H9 (cell line): ENCODE data around the gene A4GNT. TPM values are rescaled to one million over a fixed set of nuclear protein-coding genes. Genes with fewer than 3 reads are reported as not detected.

Source experiments
- DNase-seq: peaks from one replicate; pipeline ENCODE4 v3.0.0-alpha.2; 2017
- H2AFZ ChIP-seq: one replicate; pipeline ENCODE4 v1.6.1; 2013; ENCODE audit warnings: mild to moderate bottlenecking, low read length, control low read depth, moderate library complexity
- H2AK5ac ChIP-seq: 2 replicates; pipeline ENCODE4 v1.6.1; 2013; ENCODE audit warnings: low read length, control low read depth, mixed read lengths; ENCODE audit not compliant: insufficient read length
- H2BK120ac ChIP-seq: one replicate; pipeline ENCODE4 v1.6.1; 2013; ENCODE audit warnings: low read depth, mild to moderate bottlenecking, low read length, control low read depth, inconsistent platforms; ENCODE audit not compliant: poor library complexity, severe bottlenecking
- H2BK12ac ChIP-seq: 2 replicates; pipeline ENCODE4 v1.6.1; 2013; ENCODE audit warnings: low read length, control low read depth, mixed read lengths, low read depth; ENCODE audit not compliant: insufficient read length
- H2BK15ac ChIP-seq: 2 replicates; pipeline ENCODE4 v1.6.1; 2013; ENCODE audit warnings: low read depth, low read length, control low read depth
- H2BK20ac ChIP-seq: one replicate; pipeline ENCODE4 v1.6.1; 2013; ENCODE audit warnings: low read depth, mild to moderate bottlenecking, low read length, control low read depth, inconsistent platforms; ENCODE audit not compliant: poor library complexity, severe bottlenecking
- H2BK5ac ChIP-seq: 2 replicates; pipeline ENCODE4 v1.6.1; 2013; ENCODE audit warnings: low read length, control low read depth, mixed read lengths; ENCODE audit not compliant: insufficient read length
- H3K14ac ChIP-seq: 2 replicates; pipeline ENCODE4 v1.6.1; 2013; ENCODE audit warnings: low read length, control low read depth; ENCODE audit not compliant: insufficient read depth
- H3K18ac ChIP-seq: 2 replicates; pipeline ENCODE4 v1.6.1; 2013; ENCODE audit warnings: low read depth, mild to moderate bottlenecking, mixed read lengths, low read length, control low read depth; ENCODE audit not compliant: insufficient read length
- H3K23ac ChIP-seq: 2 replicates; pipeline ENCODE4 v1.6.1; 2013; ENCODE audit warnings: low read length, control low read depth, mixed read lengths, low read depth; ENCODE audit not compliant: insufficient read length
- H3K23me2 ChIP-seq: 2 replicates; pipeline ENCODE4 v1.6.1; 2013; ENCODE audit warnings: low read depth, mild to moderate bottlenecking, mixed read lengths, low read length, control low read depth; ENCODE audit not compliant: insufficient read length, poor library complexity, severe bottlenecking
- H3K27ac ChIP-seq: 2 replicates; pipeline ENCODE4 v1.5.1; 2013; ENCODE audit warnings: low read length, control low read depth, mixed read lengths, low read depth; ENCODE audit not compliant: insufficient read length
- H3K27me3 ChIP-seq: 2 replicates; pipeline ENCODE4 v1.6.1; 2013; ENCODE audit warnings: low read length, control low read depth, inconsistent platforms; ENCODE audit not compliant: insufficient read depth
- H3K4ac ChIP-seq: 2 replicates; pipeline ENCODE4 v1.6.1; 2013; ENCODE audit warnings: low read depth, mild to moderate bottlenecking, control low read depth, inconsistent platforms, low read length, moderate library complexity
- H3K4me1 ChIP-seq: 2 replicates; pipeline ENCODE4 v1.6.1; 2013; ENCODE audit warnings: low read length, control low read depth, inconsistent platforms; ENCODE audit not compliant: insufficient read depth
- H3K4me2 ChIP-seq: 2 replicates; pipeline ENCODE4 v1.6.1; 2013; ENCODE audit warnings: low read length, control low read depth, mixed read lengths; ENCODE audit not compliant: insufficient read length, insufficient read depth
- H3K56ac ChIP-seq: 2 replicates; pipeline ENCODE4 v1.6.1; 2013; ENCODE audit warnings: low read depth, mild to moderate bottlenecking, mixed read lengths, low read length, control low read depth; ENCODE audit not compliant: insufficient read length
- H3K79me1 ChIP-seq: 2 replicates; pipeline ENCODE4 v1.6.1; 2013; ENCODE audit warnings: low read depth, mild to moderate bottlenecking, moderate library complexity, low read length, control low read depth, inconsistent platforms; ENCODE audit not compliant: insufficient read depth, poor library complexity, severe bottlenecking
- H3K79me2 ChIP-seq: 2 replicates; pipeline ENCODE4 v1.6.1; 2013; ENCODE audit warnings: low read length, control low read depth, inconsistent platforms; ENCODE audit not compliant: insufficient read depth
- H3K9ac ChIP-seq: 2 replicates; pipeline ENCODE4 v1.6.1; 2013; ENCODE audit warnings: low read length, control low read depth, mixed read lengths; ENCODE audit not compliant: insufficient read length; ENCODE audit errors: extremely low read depth
- H3K9me3 ChIP-seq: one replicate; pipeline ENCODE4 v1.6.1; 2013; ENCODE audit warnings: low read depth, low read length, inconsistent platforms; ENCODE audit not compliant: control insufficient read depth
- H3T11ph ChIP-seq: one replicate; pipeline ENCODE4 v1.6.1; 2013; ENCODE audit warnings: mild to moderate bottlenecking, low read length, control low read depth, inconsistent platforms
- H4K20me1 ChIP-seq: one replicate; pipeline ENCODE4 v1.6.1; 2013; ENCODE audit not compliant: control insufficient read depth, insufficient read length, insufficient read depth
- H4K5ac ChIP-seq: 2 replicates; pipeline ENCODE4 v1.6.1; 2013; ENCODE audit warnings: low read depth, mild to moderate bottlenecking, mixed read lengths, low read length, control low read depth; ENCODE audit not compliant: insufficient read length
- H4K8ac ChIP-seq: replicated peaks from 2 replicates; pipeline ENCODE4 v1.6.1; 2013; ENCODE audit warnings: low read length, control low read depth, mixed read lengths, low read depth; ENCODE audit not compliant: insufficient read length
- H4K91ac ChIP-seq: 2 replicates; pipeline ENCODE4 v1.6.1; 2013; ENCODE audit warnings: low read depth, mild to moderate bottlenecking, moderate library complexity, mixed read lengths, low read length, control low read depth; ENCODE audit not compliant: insufficient read length
- H3K27ac Mint-ChIP-seq, 3 experiments: 2 replicates in 2 of 3; 3 replicates in 1 of 3; pipeline ENCODE4 v1.8.0; 2020 to 2021; ENCODE audit warnings: mixed read lengths in 3 of 3, mild to moderate bottlenecking in 1 of 3, moderate library complexity in 1 of 3
- H3K27me3 Mint-ChIP-seq: 2 replicates; pipeline ENCODE4 v1.8.0; 2021; ENCODE audit warnings: low read depth, mild to moderate bottlenecking, moderate library complexity, mixed read lengths
- H3K36me3 Mint-ChIP-seq, 3 experiments: 2 replicates in 2 of 3; 3 replicates in 1 of 3; pipeline ENCODE4 v1.8.0; 2020 to 2021; ENCODE audit warnings: low read depth in 3 of 3, mixed read lengths in 3 of 3; ENCODE audit not compliant: insufficient read depth in 1 of 3
- H3K4me1 Mint-ChIP-seq, 2 experiments: 2 replicates each; pipeline ENCODE4 v1.8.0; 2020; ENCODE audit warnings: mixed read lengths in 2 of 2
- H3K4me3 Mint-ChIP-seq, 2 experiments: 2 replicates in 1 of 2; 3 replicates in 1 of 2; pipeline ENCODE4 v1.8.0; 2020 to 2021; ENCODE audit warnings: mild to moderate bottlenecking in 2 of 2, mixed read lengths in 2 of 2, moderate library complexity in 1 of 2
- H3K9me3 Mint-ChIP-seq, 2 experiments: 2 replicates in 1 of 2; 3 replicates in 1 of 2; pipeline ENCODE4 v1.8.0; 2020; ENCODE audit warnings: mild to moderate bottlenecking in 2 of 2, mixed read lengths in 2 of 2, moderate library complexity in 1 of 2
- WGBS: extraction: QIAGEN DNeasy Blood & Tissue Kit; methylation state at CpG from one replicate; pipeline ENCODE4 v1.1.7; 2013; ENCODE audit warnings: missing lambda C conversion rate, low lambda C conversion rate, mixed read lengths; ENCODE audit not compliant: insufficient read length; ENCODE audit errors: extremely low coverage; 5-methylcytosine and 5-hydroxymethylcytosine counted together
- total RNA-seq: library from RNA; stranded (reverse); gene quantifications from 2 replicates; pipeline ENCODE4 v1.2.1, GENCODE V29; 2021
- TF ChIP-seq, protein P1 (sequence below): fragments of 200-600 bp; sonication (generic); conservative IDR thresholded peaks from 3 replicates; pipeline ENCODE4 v1.8.0; 2021; ENCODE audit warnings: antibody characterized with exemption, mild to moderate bottlenecking

The A4GNT gene
- total RNA-seq, 1 experiment from 2014 or later: not detected

GRCh38 chr3:138139691-138140090 is 7.5 kb upstream of the A4GNT start:
- H4K8ac ChIP-seq: no peak overlapping the region
- no peak overlapping the region for H4K5ac ChIP-seq
- no peak overlapping the region for H2BK20ac ChIP-seq
- no peaks in the 10 kb centered on the region for H3K27me3 ChIP-seq
- no peak overlapping the region for H3K9ac ChIP-seq
- H3K79me1 ChIP-seq: no peaks in the 10 kb centered on the region
- Mint-ChIP-seq H3K27ac (no peak overlapping the region), H3K27me3 (peaks cover 3% of the 10 kb centered on the region; the same call in 1 of the 2 replicates), H3K9me3 (peaks cover 0 to 3% of the 10 kb centered on the region in 2 experiments; a peak in 1 of 5 replicates), H3K4me3 (no peak overlapping the region), H3K36me3 (no peaks in the 10 kb centered on the region; a peak in 1 of 7 replicates), H3K4me1 (peaks cover 2 to 4% of the 10 kb centered on the region in 2 experiments; a peak in 3 of 4 replicates)
- H3K14ac ChIP-seq: no peak overlapping the region
- H4K91ac ChIP-seq: no peak overlapping the region
- H3K23me2 ChIP-seq: no peaks in the 10 kb centered on the region
- TF ChIP-seq, protein P1, sequence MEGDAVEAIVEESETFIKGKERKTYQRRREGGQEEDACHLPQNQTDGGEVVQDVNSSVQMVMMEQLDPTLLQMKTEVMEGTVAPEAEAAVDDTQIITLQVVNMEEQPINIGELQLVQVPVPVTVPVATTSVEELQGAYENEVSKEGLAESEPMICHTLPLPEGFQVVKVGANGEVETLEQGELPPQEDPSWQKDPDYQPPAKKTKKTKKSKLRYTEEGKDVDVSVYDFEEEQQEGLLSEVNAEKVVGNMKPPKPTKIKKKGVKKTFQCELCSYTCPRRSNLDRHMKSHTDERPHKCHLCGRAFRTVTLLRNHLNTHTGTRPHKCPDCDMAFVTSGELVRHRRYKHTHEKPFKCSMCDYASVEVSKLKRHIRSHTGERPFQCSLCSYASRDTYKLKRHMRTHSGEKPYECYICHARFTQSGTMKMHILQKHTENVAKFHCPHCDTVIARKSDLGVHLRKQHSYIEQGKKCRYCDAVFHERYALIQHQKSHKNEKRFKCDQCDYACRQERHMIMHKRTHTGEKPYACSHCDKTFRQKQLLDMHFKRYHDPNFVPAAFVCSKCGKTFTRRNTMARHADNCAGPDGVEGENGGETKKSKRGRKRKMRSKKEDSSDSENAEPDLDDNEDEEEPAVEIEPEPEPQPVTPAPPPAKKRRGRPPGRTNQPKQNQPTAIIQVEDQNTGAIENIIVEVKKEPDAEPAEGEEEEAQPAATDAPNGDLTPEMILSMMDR: no peak
- H3K27ac ChIP-seq: no peak overlapping the region
- DNase-seq: no peak
- H2BK120ac ChIP-seq: no peak overlapping the region
- H3K9me3 ChIP-seq: no peaks in the 10 kb centered on the region
- H3K4me2 ChIP-seq: no peak overlapping the region
- no peaks in the 10 kb centered on the region for H4K20me1 ChIP-seq
- no peak overlapping the region for H3K23ac ChIP-seq
- H2AFZ ChIP-seq: no peak overlapping the region
- H2BK5ac ChIP-seq: no peak overlapping the region
- no peaks in the 10 kb centered on the region for H3K79me2 ChIP-seq
- H2BK12ac ChIP-seq: no peak overlapping the region
- H3K56ac ChIP-seq: no peak overlapping the region
- no peak overlapping the region for H2BK15ac ChIP-seq
- H3K4me1 ChIP-seq: no peaks in the 10 kb centered on the region
- WGBS: no CpG with 5 or more reads among the region's 2 CpGs
- no peak overlapping the region for H2AK5ac ChIP-seq
- H3K18ac ChIP-seq: no peak overlapping the region
- H3T11ph ChIP-seq: no peak overlapping the region
- no peak overlapping the region for H3K4ac ChIP-seq
